T-helper 2 cell treated with Interferon-gamma antibody and Interleukin-4, amounts not matched to agents 100 ng/mL and 5 ng/mL, for 36 hours (primary cell): ENCODE results near the gene VAC14. TPM values are rescaled to one million over a fixed set of nuclear protein-coding genes. Genes with fewer than 3 reads are reported as not detected.

ENCODE experiments used
- intact Hi-C: fragments of 100-400 bp; cut with micrococcal nuclease; formaldehyde crosslinking; loops from one replicate; pipeline ENCODE4 v1.15.1; 2023
- total RNA-seq: library from RNA; stranded (reverse); gene quantifications from 2 replicates; pipeline ENCODE4 v1.2.3, GENCODE V29; 2022

Gene VAC14
- total RNA-seq, 1 donor from 2014 or later, result 37.3 TPM

- intact Hi-C loops, result no loop called here
These were observed 74.8 kb downstream of the VAC14 start for GRCh38 chr16:70725912-70726828.

- intact Hi-C loops, result no loop called here
These were observed 75.7 kb downstream of the VAC14 start for GRCh38 chr16:70725024-70725911.

GRCh38 chr16:70724146-70725023 is 76.6 kb downstream of the VAC14 start:
- intact Hi-C loops, result no loop called here

DNA sequence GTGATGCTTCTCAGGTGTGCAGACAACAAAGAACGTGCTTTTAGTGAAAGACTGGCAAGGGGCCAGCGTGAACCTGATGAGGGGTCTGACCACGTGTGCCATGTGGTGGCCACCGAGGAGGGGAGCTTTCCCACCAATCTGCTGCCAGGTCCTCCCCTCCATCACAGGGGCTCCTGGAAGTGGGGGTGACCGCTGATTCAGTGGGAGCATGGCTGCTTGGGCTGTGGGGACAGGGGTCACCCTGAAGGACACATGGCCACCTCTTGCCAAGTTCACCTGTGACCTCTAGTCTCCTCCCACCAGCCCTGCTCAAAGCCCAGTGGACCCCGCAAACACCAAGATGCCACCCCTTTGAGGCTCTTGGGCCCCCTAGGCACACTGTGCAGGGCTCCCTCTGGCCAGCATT is 77.2 kb downstream of the VAC14 start:
- intact Hi-C loops, result no loop called here

DNA sequence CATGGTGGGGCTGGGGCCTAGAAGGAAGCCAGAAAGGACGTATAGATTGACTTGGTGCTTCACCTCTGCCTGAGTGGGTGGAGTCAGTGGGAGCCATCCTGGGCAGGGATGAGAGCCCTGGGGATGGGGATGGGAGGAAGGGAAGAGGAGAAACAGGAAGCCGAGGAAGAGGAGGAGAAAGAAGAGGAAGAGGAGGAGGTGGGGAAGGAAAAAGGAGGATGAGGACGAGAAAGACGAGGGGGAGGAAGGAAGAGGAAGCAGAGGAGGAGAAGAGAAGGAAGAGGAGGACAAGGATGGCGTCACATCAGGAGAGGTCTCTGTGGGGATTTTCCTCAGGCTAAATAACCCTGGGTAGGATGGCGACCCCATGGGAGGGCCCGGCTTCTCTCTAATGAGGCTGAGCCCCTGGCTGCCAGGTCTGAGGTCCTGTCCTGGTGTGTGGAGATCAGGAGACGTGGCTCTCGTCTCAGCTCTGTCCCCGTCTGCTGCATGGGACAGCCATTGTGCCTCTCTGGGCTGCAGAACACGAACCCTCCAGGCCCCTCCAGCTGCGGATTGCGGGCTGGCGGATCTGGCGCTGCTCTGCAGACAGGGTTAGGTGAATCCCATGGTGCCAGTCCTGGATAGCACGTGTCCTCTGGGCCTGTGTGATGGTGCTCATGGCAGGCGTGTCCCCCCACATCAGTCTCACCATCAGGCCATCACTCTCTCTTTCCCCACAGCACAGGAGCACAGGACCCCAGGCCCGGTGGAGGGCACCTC is 79.6 kb downstream of the VAC14 start:
- intact Hi-C loops, result no loop called here

DNA sequence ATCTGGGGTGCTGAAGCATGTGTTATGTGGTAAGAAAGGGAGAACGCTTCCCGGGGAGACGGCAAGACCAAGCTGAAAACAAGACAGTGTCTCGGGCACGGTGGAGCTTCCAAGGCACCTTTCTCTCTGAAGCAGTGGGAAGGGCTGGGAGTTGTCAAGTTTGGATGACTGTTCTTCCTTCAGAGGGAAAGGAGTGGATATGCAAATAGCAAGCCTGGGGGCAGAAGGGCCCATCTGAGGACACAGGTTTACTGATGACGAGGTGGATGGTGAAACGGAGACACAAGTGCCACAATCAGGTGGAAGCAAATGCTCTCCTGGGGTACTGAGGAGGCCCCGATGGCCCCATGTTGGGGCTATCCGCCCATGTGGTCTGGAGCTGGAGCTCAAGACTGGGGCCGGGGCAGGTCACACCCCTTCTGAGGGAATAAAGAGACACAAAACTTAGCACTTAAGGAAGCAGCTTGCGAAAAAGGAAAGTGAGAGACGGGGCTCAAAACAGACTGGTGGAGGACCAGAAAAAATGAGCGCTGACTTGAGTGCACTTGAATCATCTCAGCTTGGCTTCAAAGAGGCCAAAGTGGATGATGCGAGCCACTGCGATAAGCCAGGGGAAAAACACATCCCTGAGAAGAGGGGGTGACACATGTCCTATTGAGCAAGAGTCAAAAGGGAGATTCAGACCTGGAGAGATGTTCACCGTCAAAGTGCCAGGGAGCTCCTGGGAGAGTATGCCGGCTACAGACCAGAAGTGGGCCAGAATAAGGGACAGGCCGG is 80.3 kb downstream of the VAC14 start:
- intact Hi-C loops, result no loop called here

GRCh38 chr16:70717065-70717464 is 83.9 kb downstream of the VAC14 start:
- intact Hi-C loops, result no loop called here

DNA sequence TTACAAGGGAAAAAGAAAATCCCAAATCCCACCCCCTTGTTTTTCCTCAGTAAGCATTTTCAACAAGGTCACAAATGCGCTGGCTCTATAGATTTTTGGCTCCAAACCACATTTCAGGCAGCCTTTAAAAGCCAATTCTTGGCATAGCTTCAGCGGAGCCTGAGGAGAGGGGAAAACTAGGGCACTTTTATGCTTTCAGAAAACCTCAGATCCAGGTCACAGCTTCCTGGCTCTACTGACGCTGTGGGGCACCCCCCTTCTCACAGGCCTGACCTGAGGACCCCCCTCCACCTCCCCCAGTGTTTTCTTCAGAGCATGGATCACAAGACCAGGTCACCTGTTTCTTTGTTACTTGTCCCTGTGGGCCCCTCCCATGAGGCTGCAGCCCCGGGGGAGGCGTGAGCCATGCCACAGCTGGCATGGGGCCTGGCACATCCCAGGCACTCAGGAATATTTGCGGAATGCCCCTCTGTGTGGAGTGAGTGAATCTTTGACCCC is 85.0 kb downstream of the VAC14 start:
- intact Hi-C loops, result no loop called here

- intact Hi-C loops, result no loop called here
These were observed 85.7 kb downstream of the VAC14 start for GRCh38 chr16:70715055-70715858.

DNA sequence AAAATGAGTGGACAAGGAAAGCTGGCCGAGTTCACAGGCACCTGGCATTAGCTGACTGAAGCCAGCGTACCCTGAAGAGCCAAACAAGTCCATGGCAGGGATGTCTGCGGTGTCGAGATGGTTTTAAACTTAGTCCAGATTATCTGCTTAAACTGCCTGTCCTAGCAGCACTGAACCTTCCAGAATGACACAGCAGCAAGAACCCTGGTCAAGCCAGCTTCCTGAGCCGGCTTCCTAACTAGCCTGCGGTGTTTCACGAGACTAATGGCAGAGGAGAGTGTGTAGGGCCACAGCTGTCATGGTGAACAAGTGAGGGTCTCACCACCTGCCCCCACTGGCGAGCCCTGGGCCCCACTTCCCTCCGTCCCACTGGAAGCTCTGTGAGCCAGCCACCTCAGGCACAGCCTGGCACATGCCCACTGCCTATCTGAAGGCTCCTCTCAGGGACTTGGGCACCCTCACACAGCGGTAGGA is 86.3 kb downstream of the VAC14 start:
- intact Hi-C loops, result no loop called here

DNA sequence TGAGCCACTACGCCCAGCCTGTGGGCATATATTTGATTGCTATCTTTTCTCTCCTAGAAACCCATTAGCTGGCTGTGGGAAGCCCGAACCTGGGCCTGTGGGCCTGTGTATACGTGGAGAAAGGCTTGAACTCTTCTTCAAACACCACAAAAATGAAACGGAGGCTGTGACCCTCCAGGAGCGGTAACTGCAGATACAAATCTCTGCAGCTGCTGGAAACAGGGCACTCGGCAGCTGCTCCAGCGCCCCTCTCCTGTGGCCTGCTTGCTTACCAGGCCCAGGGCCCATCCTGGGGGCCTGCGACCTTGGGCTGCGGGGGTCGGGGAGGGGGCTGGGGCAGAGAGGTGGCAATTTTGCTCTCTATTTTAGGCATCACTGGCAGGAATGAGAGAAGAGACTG is 87.1 kb downstream of the VAC14 start:
- intact Hi-C loops, result no loop called here

- intact Hi-C loops, result no loop called here
These were observed 87.6 kb downstream of the VAC14 start for GRCh38 chr16:70713342-70713741.

DNA sequence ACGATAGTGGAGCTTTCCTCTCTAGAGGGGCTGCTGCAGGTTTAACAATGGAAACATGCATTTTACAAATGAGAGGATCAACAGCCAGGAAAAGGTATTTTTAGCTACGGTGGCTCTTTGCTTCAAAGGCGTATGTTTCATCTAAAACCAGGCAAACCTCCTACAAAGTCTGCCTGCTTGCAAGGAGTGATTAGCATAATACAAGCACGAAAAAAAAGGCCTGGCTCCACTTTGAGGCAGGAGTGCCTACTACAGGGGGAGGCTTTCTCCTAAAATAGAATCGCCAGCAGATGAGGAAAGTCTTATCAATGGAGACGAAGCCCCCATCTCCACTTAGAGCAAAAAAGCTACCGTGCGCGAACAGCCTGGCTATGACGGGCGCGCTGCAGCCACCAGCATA is 88.0 kb downstream of the VAC14 start:
- intact Hi-C loops, result no loop called here

- intact Hi-C loops, result no loop called here
These were observed 88.6 kb downstream of the VAC14 start for GRCh38 chr16:70712359-70712758.

DNA sequence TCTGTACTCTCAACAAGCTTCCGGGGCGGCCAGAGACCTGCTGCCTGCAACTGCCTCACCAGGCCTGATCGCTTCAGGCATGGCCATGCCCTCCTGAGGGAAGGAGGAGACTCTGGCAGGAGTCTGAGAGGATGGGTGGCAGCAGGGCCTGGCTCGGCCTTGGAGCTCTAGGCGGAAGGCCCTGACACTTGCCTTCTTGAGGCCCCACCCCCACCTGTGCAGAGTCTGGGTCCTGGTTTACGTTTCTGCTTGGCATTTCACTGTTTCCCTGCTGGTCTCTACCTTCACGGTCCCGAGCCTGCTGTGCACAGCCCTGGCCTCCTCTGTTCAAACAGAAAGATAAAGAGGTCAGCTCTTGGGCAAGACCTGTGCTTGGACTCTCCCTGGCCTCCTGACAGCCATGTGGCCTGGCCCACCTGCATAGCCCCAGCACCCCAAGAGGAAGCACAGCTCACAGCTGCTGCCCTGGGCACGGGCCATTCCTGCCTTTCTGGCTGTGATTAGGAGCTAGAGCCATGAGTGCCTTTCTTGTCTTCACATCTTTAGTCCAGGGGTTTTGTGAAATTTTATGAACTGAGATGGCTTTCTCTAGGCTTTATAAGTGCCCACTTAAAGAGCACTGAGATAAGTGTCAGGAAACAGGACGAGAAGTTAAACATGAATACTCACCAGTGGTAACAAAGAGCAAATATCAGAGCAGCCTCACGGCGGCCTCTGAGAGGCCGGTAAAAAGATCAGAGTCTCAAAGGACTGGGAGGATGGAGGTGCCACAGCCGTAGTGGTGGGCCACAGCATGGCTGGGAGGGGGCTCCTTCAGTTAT is 89.5 kb downstream of the VAC14 start:
- intact Hi-C loops, result no loop called here

DNA sequence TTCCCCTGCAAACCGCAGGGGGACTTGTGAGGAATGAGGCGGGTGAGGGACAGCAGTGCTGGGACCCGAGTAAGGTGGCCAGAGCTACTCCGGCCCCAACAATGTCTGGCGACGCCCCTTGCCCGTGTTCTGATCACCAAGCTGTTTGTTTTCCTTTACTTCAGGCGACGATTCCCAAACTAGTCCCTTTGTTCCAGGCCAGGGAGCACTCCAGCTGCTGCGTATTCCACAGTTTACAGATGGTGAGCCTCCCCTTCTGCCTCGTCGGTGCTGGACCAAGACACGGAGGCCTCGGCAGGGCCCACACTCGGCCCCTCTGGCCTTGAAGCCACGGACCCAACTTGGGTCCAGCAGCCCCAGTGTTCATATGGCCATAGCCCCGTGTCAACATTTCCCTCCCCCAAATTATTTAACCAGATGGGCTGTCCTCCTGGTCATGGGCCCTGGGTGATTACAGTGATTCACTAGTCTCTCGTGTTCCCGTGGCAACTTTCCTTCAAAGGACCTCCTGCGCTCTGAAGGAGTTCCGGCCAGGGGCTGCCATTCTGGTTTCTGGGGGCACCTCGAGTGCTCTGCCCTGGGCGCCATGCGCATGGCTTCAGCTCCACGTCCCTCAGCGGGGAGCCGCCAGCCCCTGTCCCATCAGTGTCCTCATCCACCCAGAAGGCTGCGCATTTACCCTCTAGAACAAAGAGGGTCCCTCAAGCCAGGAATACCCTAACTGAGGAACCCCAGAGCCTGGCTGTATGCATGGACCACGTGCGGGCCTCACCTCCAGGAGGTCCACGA is 90.3 kb downstream of the VAC14 start:
- intact Hi-C loops, result no loop called here

GRCh38 chr16:70709942-70710341 is 91.0 kb downstream of the VAC14 start:
- intact Hi-C loops, result no loop called here
